Activated B cell treated with CpG ODN at 0.5 μM for 24 hours (primary cell): Measurements from ENCODE around the gene VARS1. TPM values are rescaled to one million over a fixed set of nuclear protein-coding genes. Genes with fewer than 3 reads are reported as not detected.

Experiments used
- ATAC-seq: fragments of 200-7000 bp; cut with Tn5 transposase; one replicate; pipeline ENCODE4 v1.10.0; 2021; ENCODE audit warnings: low read depth, mild to moderate bottlenecking, moderate library complexity
- CTCF ChIA-PET: fragments of 350-600 bp; sonication (Branson Sonifier 250); formaldehyde crosslinking; loops from one replicate; lab custom pipeline; 2021; ENCODE audit warnings: antibody characterized with exemption; lab: Charles Lee
- POLR2A ChIA-PET: fragments of 350-600 bp; sonication (Branson Sonifier 250); formaldehyde crosslinking; loops from one replicate; lab custom pipeline; 2021; ENCODE audit warnings: antibody characterized with exemption; lab: Charles Lee
- DNase-seq: peaks from one replicate; pipeline ENCODE4 v3.0.0; 2022
- H3K27ac Mint-ChIP-seq: one replicate; pipeline ENCODE4 v1.8.0; 2020; ENCODE audit warnings: mixed read lengths
- H3K27me3 Mint-ChIP-seq: one replicate; pipeline ENCODE4 v1.8.0; 2021; ENCODE audit warnings: mixed read lengths
- H3K36me3 Mint-ChIP-seq: one replicate; pipeline ENCODE4 v1.8.0; 2021; ENCODE audit warnings: low read depth, mixed read lengths
- H3K4me1 Mint-ChIP-seq: one replicate; pipeline ENCODE4 v1.8.0; 2021; ENCODE audit warnings: mixed read lengths
- H3K4me3 Mint-ChIP-seq: one replicate; pipeline ENCODE4 v1.8.0; 2020; ENCODE audit warnings: mild to moderate bottlenecking, mixed read lengths
- H3K9me3 Mint-ChIP-seq: one replicate; pipeline ENCODE4 v1.8.0; 2020; ENCODE audit warnings: mixed read lengths
- intact Hi-C: fragments of 100-400 bp; cut with micrococcal nuclease; formaldehyde crosslinking; loops from one replicate; pipeline ENCODE4 v1.15.1; 2024
- total RNA-seq: library from RNA; stranded (reverse); gene quantifications from 2 replicates; pipeline ENCODE4 v1.2.3, GENCODE V29; 2022
- TF ChIP-seq, protein P1 (sequence below): fragments of 200-600 bp; IDR thresholded peaks from one replicate; pipeline ENCODE4 v1.8.0; 2022; ENCODE audit warnings: antibody characterized with exemption, mild to moderate bottlenecking

Gene VARS1
- total RNA-seq, 1 donor from 2014 or later, result 140 TPM

DNA sequence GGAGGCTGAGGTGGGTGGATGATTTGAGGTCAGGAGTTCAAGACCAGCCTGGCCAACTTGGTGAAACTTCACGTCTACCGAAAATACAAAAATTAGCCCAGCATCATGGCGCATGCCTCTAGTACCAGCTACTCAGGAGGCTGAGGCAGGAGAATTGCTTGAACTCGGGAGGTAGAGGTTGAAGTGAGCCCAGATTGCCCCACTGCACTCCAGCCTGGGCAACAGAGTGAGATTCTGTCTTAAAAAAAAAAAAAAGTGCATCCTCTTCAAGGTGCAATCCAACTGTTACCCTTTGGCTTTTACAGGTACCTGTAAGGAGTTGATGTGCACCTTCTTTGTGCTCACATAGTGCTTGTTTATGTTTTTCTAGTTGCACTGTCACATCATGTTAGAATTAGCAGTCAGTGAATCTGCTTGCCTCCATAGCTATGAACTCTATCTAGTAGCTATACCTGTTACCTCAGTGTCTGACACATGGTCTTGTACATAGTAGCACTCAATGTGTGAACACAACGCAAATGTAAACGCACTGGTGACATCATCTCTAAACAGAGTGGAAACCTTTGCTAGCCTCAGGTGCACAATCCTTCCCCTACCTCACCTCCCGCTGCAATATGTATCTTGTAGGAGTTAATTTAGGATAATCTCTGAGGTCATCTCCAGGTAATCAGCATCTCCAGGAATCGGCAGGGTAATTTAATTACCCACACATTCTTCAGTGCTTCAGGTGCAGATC lies 46.1 kb downstream of the VARS1 start:
- CTCF ChIA-PET, result interaction anchor here (1.1 kb wide), 1 partner anchor 21 kb away, joined by 4 read pairs; no protein-coding TSS in a partner anchor
- Mint-ChIP-seq H3K27me3 (no peaks in the 10 kb centered on the region), H3K4me1 (no peaks in the 10 kb centered on the region), H3K9me3 (no peaks in the 10 kb centered on the region), H3K27ac (no peak overlapping the region), H3K36me3 (peaks cover 13% of the 10 kb centered on the region), H3K4me3 (no peak overlapping the region)
- POLR2A ChIA-PET, result interaction anchor here (0.5 to 1.1 kb wide), 5 partner anchors 10 to 102 kb away, joined by 3 to 11 read pairs (median 4); partner anchors contain the start of gene MSH5
- DNase-seq (no peak), ATAC-seq (no peak)
- intact Hi-C loops, result no loop called here
- TF ChIP-seq, protein P1, sequence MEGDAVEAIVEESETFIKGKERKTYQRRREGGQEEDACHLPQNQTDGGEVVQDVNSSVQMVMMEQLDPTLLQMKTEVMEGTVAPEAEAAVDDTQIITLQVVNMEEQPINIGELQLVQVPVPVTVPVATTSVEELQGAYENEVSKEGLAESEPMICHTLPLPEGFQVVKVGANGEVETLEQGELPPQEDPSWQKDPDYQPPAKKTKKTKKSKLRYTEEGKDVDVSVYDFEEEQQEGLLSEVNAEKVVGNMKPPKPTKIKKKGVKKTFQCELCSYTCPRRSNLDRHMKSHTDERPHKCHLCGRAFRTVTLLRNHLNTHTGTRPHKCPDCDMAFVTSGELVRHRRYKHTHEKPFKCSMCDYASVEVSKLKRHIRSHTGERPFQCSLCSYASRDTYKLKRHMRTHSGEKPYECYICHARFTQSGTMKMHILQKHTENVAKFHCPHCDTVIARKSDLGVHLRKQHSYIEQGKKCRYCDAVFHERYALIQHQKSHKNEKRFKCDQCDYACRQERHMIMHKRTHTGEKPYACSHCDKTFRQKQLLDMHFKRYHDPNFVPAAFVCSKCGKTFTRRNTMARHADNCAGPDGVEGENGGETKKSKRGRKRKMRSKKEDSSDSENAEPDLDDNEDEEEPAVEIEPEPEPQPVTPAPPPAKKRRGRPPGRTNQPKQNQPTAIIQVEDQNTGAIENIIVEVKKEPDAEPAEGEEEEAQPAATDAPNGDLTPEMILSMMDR, result no peak

Other genes starting within 250 kb of the VARS1 start
- gene ATP6V1G2, start 249.1 kb downstream of the VARS1 start, total RNA-seq, result 1.9 and 3.2 TPM in 2 replicates
- gene NFKBIL1, start 248.1 kb downstream of the VARS1 start, total RNA-seq, result 11.7 and 16.7 TPM in 2 replicates
- 60.4 and 66.0 TPM in 2 replicates for gene LTA, start 223.5 kb downstream of the VARS1 start, total RNA-seq
- 135 and 139 TPM in 2 replicates for gene TNF, start 220.2 kb downstream of the VARS1 start, total RNA-seq
- gene LTB, start 213.3 kb downstream of the VARS1 start, total RNA-seq, result 155 and 177 TPM in 2 replicates
- 7.8 and 8.4 TPM in 2 replicates for gene LST1, start 209.5 kb downstream of the VARS1 start, total RNA-seq
- gene NCR3, start 202.7 kb downstream of the VARS1 start, total RNA-seq, result 10.0 and 11.2 TPM in 2 replicates
- 1.4 and 2.0 TPM in 2 replicates for gene AIF1, start 180.5 kb downstream of the VARS1 start, total RNA-seq
- gene PRRC2A, start 175.0 kb downstream of the VARS1 start, total RNA-seq, result 246 and 283 TPM in 2 replicates
- gene BAG6, start 143.1 kb downstream of the VARS1 start, total RNA-seq, result 309 and 327 TPM in 2 replicates
- 2.2 and 2.4 TPM in 2 replicates for gene APOM, start 139.9 kb downstream of the VARS1 start, total RNA-seq
- 29.0 and 29.3 TPM in 2 replicates for gene C6orf47, start 135.0 kb downstream of the VARS1 start, total RNA-seq
- 23.0 and 24.2 TPM in 2 replicates for gene GPANK1, start 130.8 kb downstream of the VARS1 start, total RNA-seq
- 190 and 191 TPM in 2 replicates for gene CSNK2B, start 129.7 kb downstream of the VARS1 start, total RNA-seq
- 23.2 and 33.1 TPM in 2 replicates for gene LY6G5B, start 125.8 kb downstream of the VARS1 start, total RNA-seq
- gene LY6G5C, start 114.7 kb downstream of the VARS1 start, total RNA-seq, result 0.29 and 0.73 TPM in 2 replicates
- 49.3 and 59.1 TPM in 2 replicates for gene ABHD16A, start 92.4 kb downstream of the VARS1 start, total RNA-seq
- gene LY6G6F, start 88.9 kb downstream of the VARS1 start, total RNA-seq, result not detected in 2 replicates
- gene LY6G6D, start 80.4 kb downstream of the VARS1 start, total RNA-seq, result not detected in 2 replicates
- gene LY6G6C, start 74.0 kb downstream of the VARS1 start, total RNA-seq, result not detected in 2 replicates
- gene MPIG6B, start 72.4 kb downstream of the VARS1 start, total RNA-seq, result 0.12 TPM in 1 of 2 replicates, not detected in the other
- 30.7 and 32.5 TPM in 2 replicates for gene DDAH2, start 66.5 kb downstream of the VARS1 start, total RNA-seq
- 374 and 397 TPM in 2 replicates for gene CLIC1, start 59.2 kb downstream of the VARS1 start, total RNA-seq
- gene MSH5, start 55.7 kb downstream of the VARS1 start, total RNA-seq, result 35.4 and 47.3 TPM in 2 replicates
- 7.7 and 9.0 TPM in 2 replicates for gene SAPCD1, start 33.1 kb downstream of the VARS1 start, total RNA-seq
- gene VWA7, start 18.4 kb downstream of the VARS1 start, total RNA-seq, result 1.6 and 2.9 TPM in 2 replicates
- gene LSM2, start 11.2 kb upstream of the VARS1 start, total RNA-seq, result 61.8 and 68.6 TPM in 2 replicates
- 1.2 and 2.1 TPM in 2 replicates for gene HSPA1L, start 19.5 kb upstream of the VARS1 start, total RNA-seq
- 27.1 and 28.1 TPM in 2 replicates for gene HSPA1A, start 19.8 kb upstream of the VARS1 start, total RNA-seq
- gene HSPA1B, start 32.0 kb upstream of the VARS1 start, total RNA-seq, result 23.7 and 30.4 TPM in 2 replicates
- 18.3 and 19.2 TPM in 2 replicates for gene NEU1, start 67.1 kb upstream of the VARS1 start, total RNA-seq
- gene SLC44A4, start 83.2 kb upstream of the VARS1 start, total RNA-seq, result 0.17 TPM in 1 of 2 replicates, not detected in the other
- gene EHMT2, start 101.9 kb upstream of the VARS1 start, total RNA-seq, result 49.9 and 58.4 TPM in 2 replicates
- gene ZBTB12, start 106.3 kb upstream of the VARS1 start, total RNA-seq, result 4.8 and 5.5 TPM in 2 replicates
- 0.78 and 0.95 TPM in 2 replicates for gene C2, start 132.0 kb upstream of the VARS1 start, total RNA-seq
- 0.29 TPM in 1 of 2 replicates, not detected in the other for gene CFB, start 150.3 kb upstream of the VARS1 start, total RNA-seq
- gene NELFE, start 163.2 kb upstream of the VARS1 start, total RNA-seq, result 57.9 and 63.3 TPM in 2 replicates
- 95.8 and 102 TPM in 2 replicates for gene SKIC2, start 163.4 kb upstream of the VARS1 start, total RNA-seq
- 23.7 and 29.4 TPM in 2 replicates for gene DXO, start 176.4 kb upstream of the VARS1 start, total RNA-seq
- gene C4A, start 186.3 kb upstream of the VARS1 start, total RNA-seq, result 4.6 and 6.8 TPM in 2 replicates
- gene C4B, start 219.0 kb upstream of the VARS1 start, total RNA-seq, result 5.1 and 5.3 TPM in 2 replicates
- gene CYP21A2, start 242.7 kb upstream of the VARS1 start, total RNA-seq, result 0.10 TPM in 1 of 2 replicates, not detected in the other